Peyer's patch (tissue), 4 donors: ENCODE measurements around the gene PDPN.

Source experiments
- POLR2A ChIP-seq, 2 donors: fragments of 450-650 bp; IDR thresholded peaks; one replicate each; pipeline ENCODE4 v1.5.1; 2017; ENCODE audit warnings: antibody characterized with exemption in 2 of 2, mild to moderate bottlenecking in 2 of 2, moderate library complexity in 2 of 2
- TF ChIP-seq, protein P1 (sequence below), 6 experiments: fragments of 450-650 bp in 4 of 6; fragments of 200-600 bp in 2 of 6; sonication (generic) in 1 of 6; IDR thresholded peaks; one replicate each; pipeline ENCODE4 v1.5.1; 2017 to 2019; ENCODE audit warnings: antibody characterized with exemption in 6 of 6, mild to moderate bottlenecking in 3 of 6, moderate library complexity in 1 of 6

GRCh38 chr1:13652238-13652637 is 68.6 kb downstream of the PDPN start:
- TF ChIP-seq, protein P1, sequence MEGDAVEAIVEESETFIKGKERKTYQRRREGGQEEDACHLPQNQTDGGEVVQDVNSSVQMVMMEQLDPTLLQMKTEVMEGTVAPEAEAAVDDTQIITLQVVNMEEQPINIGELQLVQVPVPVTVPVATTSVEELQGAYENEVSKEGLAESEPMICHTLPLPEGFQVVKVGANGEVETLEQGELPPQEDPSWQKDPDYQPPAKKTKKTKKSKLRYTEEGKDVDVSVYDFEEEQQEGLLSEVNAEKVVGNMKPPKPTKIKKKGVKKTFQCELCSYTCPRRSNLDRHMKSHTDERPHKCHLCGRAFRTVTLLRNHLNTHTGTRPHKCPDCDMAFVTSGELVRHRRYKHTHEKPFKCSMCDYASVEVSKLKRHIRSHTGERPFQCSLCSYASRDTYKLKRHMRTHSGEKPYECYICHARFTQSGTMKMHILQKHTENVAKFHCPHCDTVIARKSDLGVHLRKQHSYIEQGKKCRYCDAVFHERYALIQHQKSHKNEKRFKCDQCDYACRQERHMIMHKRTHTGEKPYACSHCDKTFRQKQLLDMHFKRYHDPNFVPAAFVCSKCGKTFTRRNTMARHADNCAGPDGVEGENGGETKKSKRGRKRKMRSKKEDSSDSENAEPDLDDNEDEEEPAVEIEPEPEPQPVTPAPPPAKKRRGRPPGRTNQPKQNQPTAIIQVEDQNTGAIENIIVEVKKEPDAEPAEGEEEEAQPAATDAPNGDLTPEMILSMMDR (IDR thresholded peaks at IDR 0.05) = no peak
- no peak for TF ChIP-seq POLR2A (IDR thresholded peaks at IDR 0.05)
